HPDE6-E6E7 (cell line): Measurements from ENCODE around the gene RHOJ.
"Not testable (repeated sequence)": the region's sequence is repeated elsewhere in the genome, so short reads cannot be mapped to it uniquely, and the experiment has no call there.

Experiments
- DNase-seq: peaks from one replicate; pipeline ENCODE4 v3.0.0; 2011; ENCODE audit warnings: missing footprints; ENCODE audit errors: extremely low spot score

RHOJ gene

DNA sequence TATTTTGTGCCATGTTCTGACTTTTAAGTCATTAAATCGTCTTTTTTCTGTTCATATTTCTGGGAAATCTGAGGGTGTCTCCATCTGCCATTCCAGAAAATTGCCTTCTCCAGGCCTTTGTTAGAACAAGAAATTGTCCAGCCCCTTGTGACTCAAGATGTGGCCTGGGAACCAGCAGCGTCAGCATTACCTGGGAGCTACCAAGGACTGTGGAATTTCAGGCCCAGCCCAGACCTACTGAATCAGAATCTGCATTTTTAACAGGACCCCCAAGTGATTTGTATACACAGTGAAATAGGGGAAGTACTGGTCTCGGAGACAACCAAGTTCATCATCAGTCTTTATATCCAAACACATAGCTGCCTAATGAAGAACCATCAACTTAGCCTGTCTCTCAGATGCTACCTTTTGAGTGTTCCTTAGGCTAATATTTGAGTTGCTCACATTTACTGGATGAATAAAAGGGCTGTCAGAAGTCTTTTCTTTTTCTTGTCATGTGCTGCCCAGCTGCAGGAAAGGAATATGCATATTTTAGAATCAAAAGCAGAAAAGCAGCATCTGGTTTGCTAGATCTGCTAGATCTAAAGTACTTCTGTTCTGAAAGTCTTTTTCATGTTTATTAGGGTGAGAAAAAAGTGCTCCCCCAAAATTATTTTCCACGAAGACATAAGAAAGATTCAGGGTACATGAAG, 93.3 kb downstream of the RHOJ start:
- DNase-seq, result no peak

DNA sequence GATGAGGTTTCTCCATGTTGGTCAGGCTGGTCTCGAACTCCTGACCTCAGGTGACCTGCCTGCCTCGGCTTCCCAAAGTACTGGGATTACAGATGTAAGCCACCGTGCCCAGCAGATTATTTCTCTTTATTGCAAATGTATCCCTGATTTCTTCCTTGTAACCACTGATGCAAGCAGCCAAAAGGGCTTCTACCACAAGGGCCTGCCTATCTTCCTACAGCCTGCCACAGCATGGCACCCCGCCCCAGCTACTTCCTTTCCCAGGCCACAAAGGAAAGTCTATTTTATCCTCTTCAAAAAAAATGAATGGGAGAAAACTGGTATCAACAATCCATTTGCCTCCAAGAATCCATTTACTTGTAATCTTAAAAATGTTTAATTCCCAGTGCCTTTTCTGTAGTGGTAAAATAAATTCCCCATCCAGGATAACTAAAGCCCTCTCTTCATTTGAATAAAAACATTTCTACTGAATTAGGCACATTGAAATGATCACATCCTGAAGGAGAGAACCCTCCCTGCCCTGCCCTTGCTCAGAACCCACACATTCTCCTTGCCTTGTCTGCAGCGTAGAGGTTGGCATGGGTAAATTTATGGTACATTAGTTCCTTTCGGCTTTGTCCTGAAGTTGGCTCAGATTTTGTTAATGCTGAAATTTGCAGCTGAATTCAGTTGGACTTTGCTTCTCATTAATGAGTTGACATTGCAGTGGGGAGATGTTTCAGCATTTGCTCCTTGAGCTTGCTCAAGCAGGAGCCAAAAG, 95.3 kb downstream of the RHOJ start:
- DNase-seq, result no peak

DNA sequence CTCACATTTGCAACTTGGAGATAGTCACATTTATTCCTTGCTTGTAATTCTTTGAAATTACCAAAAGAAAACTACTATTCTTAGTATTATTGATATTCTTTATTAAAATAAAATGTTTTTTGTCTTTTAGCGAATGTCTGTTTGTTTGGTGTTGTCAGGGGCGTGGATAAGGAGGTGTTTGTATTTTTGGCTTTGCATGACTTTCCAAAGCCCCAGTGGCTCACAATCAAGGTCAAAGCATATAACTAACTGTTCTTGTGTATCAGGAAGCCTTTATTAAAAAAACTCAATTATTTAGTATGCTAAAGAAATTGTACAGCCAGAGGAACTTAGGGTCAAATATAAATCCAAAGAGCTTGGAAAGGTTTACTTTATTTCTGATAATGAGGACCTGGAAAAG, 96.6 kb downstream of the RHOJ start:
- no peak for DNase-seq

DNA sequence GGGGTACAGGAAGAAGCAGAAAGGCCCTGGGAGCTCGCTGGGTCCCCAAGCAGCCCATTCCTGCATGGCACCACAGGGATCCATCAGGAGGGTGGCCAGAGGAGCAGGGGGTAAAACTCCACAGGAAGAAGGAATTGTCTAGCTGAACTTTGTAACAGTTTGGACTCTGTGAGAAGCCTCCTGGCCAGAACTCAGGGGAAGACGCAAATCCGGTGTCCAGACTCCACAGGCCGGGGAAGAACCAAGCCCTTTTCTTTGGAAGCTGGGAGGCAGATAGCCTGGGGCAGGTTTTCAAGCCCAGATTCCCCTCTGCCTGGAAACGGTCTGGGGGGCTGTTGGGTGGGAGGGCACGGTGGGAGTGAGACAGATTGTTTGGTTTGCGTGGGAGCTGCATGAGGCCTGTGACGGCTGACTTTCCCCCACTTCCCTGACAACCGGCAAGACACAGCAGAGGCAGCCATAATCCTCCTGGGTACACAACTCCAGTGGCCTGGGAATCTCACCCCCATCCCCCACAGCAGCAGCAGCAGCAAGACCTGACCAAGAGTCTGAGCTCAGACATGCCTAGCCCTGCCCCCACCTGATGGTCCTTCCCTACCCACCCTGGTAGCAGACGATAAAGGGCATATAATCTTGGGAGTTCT, 97.8 kb downstream of the RHOJ start:
- no peak for DNase-seq

DNA sequence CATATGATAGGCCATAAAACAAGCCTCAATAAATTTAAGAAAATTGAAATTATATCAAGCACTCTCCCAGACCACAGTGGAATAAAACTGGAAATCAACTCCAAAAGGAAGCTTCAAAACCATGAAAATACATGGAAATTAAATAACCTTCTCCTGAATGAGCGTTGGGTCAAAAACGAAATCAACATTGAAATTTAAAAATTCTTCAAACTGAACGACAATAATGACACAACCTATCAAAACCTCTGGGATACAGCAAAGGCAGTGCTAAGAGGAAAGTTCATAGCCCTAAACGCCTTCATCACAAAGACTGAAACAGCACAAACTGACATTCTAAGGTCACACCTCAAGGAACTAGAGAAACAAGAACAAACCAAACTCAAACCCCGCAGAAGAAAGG, 100.2 kb downstream of the RHOJ start:
- not testable (repeated sequence) for DNase-seq

DNA sequence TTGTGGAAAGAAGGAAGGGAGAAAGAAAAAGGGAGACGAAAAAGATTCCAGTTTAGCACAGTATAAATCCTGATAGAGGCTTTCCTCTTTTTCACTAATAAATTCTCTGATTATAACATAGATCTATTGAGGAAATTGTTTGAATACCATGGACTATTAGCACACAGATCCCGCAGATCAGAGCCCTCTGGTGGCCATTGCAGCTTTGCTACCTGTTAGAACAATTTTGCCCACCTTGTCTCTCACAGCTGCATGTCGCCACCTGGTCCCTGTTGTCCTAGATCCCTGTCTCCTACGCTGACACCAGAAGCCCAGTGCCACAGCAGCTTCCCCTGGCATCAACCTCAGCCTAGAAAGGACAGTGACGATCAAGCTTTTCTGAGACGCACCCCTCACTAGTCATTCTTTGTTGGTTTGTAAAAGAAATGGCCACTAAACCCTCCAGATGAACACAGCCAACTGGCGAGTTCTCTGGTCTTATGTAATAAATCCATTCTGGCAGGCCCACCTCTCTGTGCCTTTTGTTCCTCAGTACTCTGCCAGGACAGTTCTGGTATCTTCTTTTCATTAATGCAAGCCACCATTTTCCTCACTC, 104.6 kb downstream of the RHOJ start:
- DNase-seq, result peak; percentile 16

DNA sequence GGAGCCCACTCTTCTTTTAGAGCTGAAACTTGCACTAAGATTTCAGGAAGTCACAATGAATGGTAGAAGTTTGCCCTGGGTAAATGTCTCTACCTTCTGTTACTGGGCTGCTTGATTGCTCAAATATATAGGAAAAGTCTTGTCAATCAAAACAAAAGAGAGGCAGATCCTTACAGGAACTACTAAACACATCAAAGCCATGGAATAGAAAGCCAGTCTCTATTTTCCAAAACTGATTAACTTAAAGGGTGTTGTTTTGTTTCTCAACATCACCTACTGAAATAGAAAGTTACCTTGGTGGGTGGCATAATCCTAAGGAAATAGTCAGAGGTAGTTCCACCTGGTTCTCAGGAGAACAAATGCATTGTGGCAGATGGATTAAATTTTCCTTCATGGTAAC, 114.6 kb downstream of the RHOJ start, which contains the start of gene GPHB5:
GPHB5 (minus strand) TSS at position 101 of the 400 bp plus-strand sequence. CDS start 1,086 bp downstream, outside the sequence.
- DNase-seq, result no peak

DNA sequence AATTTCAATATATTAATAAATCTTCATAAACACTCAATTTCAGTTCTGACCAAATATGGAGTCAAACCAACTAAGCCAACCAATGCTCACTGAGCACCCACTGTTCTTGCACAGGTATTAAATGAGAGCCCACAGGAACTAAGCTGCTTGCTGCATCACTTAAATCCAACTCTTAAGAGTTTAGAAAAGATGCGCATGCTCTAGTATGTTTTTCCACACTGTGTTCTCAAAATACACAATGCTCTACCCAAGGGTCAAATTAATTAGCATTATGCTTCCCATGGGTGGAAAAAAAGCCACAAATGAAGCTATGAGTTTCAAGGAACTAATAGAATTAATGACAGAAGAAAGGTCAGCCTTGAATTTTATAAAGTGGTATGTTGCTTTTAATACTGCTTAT, 118.2 kb downstream of the RHOJ start:
- no peak for DNase-seq

DNA sequence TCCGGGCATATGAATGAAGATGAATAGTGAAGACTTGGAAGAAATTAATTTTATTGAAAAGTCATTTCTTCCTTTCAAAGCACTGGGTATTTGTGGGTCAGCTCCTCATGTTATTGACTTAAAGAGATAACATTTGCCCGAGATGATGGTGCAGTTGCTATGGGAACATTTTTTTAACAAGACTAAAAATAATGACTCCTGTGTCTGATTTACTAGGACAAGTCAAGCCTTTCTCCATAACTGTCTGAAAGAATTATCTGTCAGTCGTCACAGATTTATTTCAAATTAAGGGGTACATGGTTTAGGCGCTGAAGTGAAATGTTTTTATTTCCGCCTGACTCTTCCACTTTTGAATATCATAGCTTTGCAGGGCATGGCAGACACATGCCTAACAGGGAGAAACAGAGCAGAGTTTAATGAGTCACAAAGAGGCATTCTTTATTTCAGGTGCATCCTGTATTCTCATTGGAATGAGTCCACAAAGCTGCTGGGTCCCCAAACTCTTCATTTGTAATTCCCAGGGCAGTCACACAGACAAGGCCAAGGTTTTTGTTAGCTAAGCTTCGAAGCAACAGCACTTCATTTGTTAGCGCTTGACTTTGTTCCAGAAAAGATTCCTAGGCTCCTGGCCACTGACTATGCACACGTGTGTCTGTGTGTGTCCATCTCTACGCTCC, 118.8 kb downstream of the RHOJ start:
- no peak for DNase-seq

DNA sequence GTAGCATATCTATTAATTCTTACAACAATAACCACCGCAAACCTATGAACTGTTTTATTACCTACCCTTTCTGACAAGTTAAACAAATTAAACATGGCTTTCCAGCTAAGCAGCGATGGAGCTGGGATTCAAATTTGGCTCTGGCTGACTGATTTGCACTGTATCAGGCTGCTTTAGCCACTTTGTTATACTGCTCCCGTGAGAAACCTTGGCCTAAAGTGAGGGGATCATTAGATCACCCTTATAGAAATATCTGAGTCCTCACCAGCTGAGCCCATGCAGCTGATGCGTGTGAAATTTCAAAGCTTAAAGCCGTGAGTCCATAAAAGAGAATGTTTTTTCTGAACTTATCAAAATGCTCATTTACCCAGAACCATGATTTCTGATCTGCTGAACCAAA, 122.6 kb downstream of the RHOJ start:
- no peak for DNase-seq

DNA sequence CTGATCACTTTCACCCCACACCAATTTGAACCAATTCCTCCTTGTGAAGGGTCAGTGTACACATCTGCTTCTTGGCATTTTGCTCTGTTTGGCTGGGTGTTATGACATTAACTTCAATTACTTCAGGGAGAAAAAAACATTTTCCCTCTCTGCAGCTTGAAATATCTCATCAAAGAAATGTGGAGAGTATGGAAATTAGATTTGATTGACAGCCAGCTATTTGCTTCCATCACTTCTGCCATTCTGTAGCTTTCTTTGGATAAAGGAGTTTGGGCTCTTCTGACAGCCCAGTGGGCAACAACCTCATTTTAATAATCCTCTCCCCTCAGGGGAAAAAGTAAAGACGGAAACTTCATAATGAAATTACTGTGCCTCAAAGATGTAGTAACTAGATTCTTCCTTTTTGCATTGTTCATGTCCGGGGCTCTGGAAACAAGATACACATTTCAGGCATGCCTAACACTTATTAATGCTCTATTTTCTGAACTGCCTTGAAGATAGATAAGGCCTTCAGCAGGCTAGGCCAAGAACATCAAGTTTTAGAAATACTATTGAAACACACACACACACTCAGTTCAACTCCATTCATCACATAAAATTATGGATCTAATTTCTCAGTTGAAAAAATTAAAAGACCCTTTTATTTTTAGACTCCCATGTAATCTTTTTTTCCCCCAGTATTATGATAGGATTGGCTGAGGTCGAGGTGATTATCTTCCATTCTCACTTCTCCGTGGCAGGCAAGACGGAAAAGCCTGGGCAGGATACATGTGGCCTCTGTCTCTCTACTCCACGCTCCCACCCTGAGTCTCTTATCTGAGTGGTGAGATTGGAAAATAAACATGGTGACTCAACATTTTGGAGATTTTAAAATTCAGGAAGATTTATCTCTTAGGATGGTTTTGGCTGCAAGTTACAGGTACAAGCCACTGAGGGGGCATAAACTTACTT, 124.8 kb downstream of the RHOJ start:
- DNase-seq, result no peak

DNA sequence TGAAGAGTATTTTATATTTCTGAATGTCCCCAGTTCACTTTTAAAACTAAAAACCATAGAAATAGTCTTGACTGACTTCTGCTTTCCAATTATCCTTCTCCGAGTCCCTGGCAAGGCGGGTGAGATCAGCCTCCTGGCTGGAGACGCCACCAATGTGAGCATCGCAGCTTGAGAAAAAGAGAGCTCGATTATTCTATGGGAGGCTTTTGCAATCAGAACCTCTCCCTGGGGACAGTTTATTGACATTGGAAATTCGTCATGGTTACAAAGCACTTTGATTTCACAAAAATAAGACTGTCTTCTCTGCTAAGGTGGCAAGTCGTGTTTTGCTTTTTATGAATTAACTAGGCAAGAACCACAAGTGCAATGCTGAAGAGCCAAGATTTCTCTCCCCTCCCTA, 138.1 kb downstream of the RHOJ start:
- no peak for DNase-seq
